Sigmoid colon (tissue), 4 donors: ENCODE measurements around the gene ID3.

Experiments used
- CTCF ChIP-seq, 4 experiments: fragments of 450-650 bp in 3 of 4; fragments of 200-600 bp in 1 of 4; IDR thresholded peaks; one replicate each; pipeline ENCODE4 v1.5.1; 2016 to 2019; ENCODE audit warnings: antibody characterized with exemption in 4 of 4, mild to moderate bottlenecking in 3 of 4, moderate library complexity in 2 of 4
- POLR2A ChIP-seq, 2 donors: fragments of 450-650 bp; IDR thresholded peaks; one replicate each; pipeline ENCODE4 v1.6.1; 2016; ENCODE audit warnings: antibody characterized with exemption in 2 of 2, mild to moderate bottlenecking in 2 of 2, moderate library complexity in 2 of 2
- POLR2AphosphoS5 ChIP-seq, 4 donors: sonication (generic); formaldehyde crosslinking; IDR thresholded peaks; one replicate each; pipeline ENCODE4 v1.6.1; 2017; ENCODE audit warnings: antibody characterized with exemption in 4 of 4

- TF ChIP-seq CTCF (IDR thresholded peaks at IDR 0.05) (no peak), POLR2AphosphoS5 (IDR thresholded peaks at IDR 0.05) (no peak), POLR2A (IDR thresholded peaks at IDR 0.05) (no peak)
Observed at GRCh38 chr1:23515905-23516304, 43.4 kb downstream of the ID3 start.
